NCI-H2196 treated with DMSO at 0.1 percent for 48 hours (cell line): ENCODE data around the gene TMEM255B.
"Not testable (repeated sequence)": the region's sequence is repeated elsewhere in the genome, so short reads cannot be mapped to it uniquely, and the experiment has no call there.

Experiments
- DNase-seq: peaks from one replicate; lab custom pipeline; 2025; ENCODE audit not compliant: unreplicated experiment; lab: John Stamatoyannopoulos, UW

The TMEM255B gene

DNA sequence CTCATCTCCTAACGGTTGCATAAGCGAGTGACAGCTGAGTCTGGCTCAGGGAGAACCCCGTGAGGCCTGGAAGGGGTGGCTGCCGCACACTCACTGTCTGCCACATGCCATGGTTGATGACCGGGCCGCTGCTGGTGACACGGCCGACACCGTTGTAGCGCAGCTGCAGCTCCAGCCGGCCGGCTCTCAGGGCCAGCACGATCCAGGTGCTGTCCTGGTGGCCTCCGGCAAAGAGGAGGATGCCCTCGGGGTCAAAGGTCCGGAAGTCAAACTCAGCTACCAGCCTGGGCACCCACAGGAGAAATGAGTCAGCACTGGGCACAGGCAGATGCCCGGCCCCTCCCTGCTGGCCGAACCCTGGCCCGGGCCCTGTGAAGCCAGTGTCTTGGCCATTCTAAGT lies 73.2 kb downstream of the TMEM255B start:
- no peak for DNase-seq

DNA sequence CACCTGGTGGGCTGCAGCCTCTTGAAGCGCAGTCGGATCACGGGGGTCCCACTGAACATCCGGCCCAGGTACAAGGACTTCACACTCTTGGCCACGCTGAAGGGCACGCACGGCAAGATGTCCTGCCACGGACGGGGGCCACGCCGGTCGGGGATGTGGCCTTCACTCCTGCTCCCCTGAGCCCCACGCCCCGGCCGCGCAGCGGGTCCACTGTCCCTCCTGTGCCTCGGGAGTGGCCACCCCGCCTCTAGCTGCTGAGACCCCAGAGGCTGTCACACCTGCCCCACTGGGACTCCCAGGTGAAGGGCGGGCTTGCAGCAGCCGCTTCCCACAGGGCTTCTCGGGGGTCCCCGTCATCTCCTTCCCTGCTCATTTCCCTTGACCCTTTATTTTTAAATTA lies 73.6 kb downstream of the TMEM255B start:
- no peak for DNase-seq

DNA sequence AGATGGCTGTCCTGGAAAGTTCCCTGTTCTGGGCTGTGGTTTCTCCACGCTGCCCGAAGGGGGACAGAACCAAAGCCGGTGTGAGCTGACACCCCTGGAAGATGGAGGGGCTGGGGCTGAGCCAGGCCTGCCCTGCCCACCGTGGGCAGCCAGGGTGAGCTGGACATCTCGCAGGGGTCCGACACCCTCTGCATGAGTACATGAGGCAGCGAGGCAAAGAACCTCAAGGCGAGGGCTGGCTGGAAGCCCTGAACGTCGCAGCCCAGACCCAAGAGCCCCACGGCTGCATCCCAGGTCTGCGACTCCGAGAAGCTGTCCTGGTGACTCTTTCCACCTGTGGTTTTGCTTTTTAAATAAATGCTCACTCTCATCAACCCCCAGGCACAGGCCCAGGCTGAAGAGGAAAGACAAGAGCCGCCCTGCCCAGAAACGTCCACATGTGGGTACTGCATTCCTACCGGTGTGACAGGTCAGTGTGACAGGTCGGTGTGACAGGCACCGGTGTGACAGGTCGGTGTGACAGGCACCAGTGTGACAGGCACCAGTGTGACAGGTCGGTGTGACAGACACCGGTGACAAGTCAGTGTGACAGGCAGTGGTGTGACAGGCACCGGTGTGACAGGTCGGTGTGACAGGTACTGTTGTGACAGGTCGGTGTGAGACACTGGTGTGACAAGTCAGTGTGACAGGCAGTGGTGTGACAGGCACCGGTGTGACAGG lies 74.2 kb downstream of the TMEM255B start:
- DNase-seq, result no peak

DNA sequence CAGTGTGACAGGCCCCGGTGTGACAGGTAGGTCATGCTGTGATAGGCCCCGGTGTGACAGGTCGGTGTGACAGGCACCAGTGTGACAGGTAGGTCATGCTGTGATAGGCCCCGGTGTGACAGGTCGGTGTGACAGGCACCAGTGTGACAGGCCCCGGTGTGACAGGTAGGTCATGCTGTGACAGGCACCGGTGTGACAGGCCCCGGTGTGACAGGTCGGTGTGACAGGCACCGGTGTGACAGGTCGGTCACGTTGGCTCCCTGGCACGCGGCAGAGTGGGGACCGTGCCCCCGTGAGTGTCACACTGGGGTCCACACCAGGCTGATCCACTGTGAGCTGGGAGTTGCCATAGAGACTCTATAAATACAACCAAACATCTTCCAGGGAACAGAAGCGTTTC lies 75.0 kb downstream of the TMEM255B start:
- not testable (repeated sequence) for DNase-seq

DNA sequence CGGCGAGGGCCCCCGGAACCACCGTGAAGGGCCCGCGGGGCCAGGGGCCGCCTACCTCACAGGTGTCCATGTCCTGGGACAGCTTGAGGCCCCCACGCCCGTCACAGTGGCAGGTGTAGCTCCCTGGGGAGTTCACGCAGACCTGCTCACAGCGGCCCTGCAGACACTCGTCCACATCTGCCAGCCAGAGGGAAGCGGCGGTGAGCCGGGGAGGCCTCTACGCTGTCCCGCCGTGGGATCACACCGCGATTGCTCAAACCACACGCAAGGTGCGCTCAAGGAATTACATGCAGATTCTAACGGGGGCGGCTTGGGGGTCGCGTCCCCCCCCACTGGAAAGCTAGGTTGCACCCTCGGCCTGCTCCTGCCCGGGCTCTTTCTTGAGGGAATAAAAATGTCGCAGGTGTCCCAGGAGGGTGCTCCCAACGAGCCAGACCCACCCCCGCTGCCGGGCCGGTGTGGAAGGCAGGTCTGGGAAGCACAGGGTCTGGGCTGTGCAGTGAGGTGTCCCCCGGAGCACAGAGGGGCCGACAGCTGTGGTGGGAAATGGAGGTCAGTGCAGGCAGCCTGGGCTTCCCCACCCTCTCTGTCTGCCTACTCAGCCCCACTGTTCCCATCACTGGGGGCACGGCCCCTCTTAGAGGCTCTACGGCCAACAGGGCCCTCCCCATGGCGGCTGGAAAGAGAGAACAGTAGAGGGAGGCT lies 75.6 kb downstream of the TMEM255B start:
- DNase-seq, result no peak

DNA sequence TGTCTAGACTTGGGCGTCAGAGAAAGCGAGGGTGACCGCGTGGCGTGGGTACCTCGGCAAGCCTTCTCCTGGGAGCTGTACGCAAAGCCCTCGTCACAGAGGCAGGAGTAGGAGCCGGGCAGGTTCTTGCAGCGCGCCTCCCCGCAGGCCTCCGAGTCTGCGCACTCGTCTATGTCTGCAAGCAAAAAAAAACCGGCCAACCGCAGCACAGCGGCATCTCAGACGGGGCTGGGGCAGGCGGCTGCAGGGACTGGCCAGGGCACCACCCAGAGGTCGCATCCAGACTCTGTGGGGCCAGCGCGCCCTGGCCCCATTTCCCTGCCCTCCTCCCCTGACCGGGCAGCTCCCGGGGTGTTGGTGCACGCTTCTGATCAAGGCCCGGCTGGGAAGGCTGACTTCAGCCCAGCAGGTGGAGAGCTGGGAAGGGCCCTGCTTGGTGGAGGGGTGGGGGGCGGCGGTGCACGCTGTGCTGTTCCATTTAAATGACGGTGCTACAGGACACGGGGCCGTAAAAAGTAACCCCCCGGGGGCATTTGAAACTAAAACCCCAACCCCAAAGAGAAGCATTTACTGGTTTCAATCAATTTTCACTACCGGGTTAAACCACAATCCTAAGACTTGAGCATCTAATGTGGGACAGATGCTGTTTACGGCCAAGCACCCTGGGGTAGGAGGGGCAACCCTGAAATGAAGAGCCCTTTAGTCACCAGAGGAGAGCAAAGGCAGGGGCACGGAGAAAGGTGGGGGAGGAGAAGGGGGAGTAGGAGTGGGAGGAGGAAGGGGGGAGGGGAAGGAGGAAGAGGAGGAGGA lies 76.6 kb downstream of the TMEM255B start:
- DNase-seq, result no peak

DNA sequence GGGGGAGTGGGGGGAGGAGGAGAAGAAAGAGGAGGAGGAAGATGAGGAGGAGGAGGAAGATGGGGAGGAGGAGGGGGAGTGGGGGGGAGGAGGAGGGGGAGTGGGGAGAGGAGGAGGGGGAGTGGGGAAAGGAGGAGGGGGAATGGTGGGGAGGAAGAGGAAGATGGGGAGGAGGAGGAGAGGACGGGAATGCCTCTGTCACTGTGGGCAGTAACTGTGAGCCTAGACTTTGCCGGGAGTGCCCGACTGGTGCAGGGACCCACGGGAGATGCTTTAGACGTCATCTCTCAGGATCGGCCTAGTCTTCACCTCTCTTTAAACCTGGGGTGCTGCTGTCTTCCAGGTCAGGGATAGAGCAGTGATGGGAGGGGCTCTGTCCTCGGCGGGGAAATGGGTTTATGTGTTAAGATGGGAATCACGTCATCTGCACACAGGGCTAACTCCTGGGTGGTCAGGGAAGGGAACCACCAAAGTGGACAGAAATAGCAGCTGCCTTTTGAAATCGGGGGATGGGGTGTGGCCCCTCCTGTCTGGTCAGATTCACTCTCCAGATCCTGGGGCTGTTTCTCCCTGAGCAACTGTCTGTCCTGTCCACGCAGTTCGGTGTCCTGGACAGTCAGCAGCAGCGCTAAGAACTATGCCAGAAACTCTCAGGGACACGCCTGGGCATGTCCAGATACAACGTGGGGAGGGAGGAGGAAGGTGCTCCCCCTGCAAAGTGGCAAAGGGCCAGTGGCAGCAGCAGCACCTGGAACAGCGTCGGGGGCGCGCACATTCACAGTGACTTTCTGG lies 77.9 kb downstream of the TMEM255B start:
- peak; percentile 49 for DNase-seq

DNA sequence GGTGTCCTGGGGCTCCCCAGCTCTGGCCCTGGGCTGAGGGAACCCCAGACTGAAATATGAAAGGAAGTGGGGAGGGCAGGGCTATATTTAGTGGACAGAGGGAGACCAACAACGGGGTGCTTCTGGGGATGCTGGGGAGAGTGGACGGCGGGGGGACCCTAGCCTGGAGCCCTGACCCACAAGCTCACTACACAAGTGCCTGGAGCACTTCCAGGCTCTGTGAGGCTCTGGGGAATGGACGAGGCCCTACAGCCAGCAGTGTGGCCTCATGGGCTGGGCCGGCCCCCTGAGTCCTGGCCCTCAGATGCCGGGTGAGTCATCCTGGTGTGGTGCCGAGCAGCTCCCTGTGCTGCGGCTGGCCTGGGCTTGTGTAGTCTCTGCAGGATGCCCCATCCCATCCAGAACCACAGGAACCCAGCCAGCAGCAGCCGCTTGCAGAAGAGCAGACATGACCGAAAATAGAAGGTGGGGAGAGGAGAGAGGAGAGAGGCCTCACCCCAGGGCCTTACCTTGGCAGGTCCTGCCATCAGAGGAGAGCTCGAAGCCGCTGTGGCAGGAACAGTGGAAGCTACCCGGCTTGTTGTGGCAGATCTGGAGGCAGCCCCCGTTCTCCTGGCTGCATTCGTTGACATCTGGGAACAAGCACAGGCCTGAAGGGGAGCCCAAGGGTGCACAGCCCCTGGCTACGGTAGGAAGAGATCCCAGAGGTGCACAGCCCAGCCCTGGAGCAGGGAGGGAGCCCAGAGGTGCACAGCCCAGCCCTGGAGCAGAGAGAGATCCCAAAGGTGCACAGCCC lies 78.7 kb downstream of the TMEM255B start:
- peak; percentile 62 for DNase-seq

DNA sequence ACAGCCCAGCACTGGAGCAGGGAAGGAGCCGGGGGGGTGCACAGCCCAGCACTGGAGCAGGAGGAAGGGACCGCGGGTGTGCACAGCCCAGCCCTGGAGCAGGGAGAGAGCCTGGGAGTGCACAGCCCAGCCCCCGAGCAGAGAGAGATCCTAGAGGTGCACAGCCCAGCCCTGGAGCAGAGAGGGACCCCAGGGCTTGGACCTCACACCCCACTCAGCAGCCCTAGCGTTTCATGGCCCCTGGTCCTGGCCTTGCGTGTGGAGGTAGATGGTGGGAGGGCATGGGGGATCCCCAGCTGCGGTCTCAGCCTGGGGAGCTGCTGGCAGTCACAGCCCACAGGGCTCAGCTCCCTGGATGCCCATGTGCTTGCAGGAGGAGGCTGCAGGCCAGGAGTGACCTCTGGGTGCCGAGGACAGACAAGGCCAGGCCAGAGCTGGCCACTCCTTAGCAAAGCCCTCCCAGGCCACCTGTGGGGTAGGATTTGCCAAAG lies 79.7 kb downstream of the TMEM255B start:
- no peak for DNase-seq

DNA sequence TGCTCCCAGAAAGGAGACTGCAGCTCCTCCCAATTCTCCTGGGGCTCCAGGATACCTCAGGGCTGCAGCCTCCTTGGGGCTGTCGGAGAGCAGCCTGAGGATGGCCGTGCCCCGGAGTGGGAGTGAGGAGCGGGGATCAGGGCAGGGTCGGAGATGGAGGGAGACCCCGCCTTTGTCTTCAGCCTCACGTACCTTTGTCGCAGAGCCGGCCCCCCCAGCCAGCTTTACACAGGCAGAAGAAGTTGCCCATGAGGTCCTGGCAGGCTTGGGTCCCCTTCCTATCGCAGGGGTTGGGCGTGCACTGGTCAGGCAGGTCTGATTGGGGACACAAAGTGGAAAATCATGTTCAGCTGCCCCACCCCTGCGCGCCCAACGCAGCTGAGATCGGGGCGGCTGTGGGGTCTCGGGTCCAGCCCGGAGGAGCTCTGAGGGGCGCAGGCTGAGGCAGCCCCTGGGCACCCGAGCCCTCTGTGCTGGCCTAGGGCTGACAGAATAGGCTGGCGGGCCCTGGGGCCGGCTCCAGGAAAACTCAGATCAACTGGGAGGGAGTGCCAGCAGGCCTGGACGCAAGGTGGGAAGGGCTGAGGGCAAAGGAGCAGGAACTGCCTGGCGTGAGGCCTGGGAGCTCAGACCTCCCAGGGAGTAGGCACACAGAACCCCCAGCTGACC lies 80.6 kb downstream of the TMEM255B start:
- no peak for DNase-seq

DNA sequence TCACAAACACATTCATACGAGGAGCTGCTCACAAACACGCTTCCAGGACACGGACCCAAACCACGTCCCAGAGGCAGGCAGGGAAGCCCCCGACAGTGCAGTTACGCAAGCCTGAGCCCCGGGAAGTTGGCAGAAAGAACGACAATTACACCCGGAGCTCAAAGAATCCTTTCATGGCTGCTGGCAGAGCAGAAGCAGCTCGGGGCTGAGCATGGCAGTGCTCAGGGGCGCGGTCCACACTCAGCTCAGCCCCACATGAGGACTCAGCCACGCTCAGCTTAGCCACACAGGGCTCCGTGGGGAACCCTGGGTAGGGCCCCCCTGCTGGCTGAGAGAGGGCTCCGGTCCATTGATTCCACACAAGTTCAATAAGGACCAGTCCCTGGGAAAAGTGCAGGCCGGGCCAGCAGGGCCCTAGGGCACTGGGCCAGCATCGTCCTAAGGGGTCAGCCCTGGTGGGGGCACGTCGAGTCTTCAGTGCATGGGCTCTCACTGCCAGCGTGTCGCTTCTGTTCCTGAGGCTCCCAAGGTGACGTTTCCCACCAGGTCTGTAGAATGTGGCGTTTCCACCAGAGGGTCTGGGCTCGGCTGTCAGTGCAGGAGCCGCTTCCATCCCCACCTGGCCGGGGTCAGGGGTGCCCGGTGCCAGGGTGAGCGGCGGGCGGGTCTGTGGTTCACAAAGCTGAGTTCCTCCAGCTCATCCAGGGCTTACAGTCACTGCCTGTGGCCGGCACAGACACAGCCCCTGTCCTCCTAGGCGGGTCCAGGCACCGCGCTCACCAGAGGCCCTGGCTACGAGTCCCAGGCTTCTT lies 81.7 kb downstream of the TMEM255B start:
- DNase-seq, result no peak

DNA sequence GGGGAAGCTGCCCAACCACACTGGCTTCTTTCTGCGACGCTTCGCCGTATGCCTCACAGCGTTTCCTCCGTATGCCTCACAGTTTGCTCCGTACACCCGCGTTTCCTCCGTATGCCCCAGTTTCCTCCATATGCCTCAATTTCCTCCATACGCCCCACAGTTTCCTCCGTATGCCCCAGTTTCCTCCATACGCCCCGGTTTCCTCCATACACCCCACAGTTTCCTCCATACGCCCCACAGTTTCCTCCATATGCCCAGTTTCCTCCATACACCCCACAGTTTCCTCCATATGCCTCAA lies 82.3 kb downstream of the TMEM255B start:
- DNase-seq, result no peak

DNA sequence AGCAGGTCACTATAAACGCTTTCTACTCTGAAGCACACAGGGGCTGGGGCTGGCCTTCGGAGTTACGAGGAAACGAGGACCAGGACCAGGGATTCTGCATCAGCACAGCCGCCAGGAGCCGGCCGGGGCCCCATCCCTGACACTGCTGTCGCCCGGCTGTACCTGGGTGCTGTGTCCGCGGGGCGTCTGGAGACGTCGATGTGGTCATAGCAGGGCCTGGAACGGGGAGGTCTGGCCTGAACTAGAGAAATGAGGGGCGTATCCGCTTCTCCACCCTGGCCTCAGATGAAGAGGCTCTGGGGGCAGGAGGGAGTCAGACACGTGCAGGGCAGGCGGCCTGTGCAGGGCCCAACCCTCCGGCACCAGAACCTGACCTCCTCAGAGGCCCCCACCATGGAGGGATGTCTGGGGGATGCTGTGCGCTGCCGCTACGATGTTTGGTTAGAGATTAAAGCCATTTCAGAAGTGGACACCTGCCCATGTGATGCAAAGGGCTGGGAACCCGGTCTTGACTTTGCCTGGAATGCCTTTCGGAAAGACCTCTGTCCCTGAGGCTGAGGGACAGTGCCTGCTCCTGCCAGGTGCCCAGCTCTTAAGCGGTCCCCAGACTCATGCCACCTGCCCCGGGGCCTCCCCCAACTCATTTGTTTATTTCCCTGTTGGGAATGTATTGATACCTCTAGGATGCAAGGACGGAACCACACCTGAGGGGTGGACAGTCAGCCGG lies 83.5 kb downstream of the TMEM255B start:
- no peak for DNase-seq

DNA sequence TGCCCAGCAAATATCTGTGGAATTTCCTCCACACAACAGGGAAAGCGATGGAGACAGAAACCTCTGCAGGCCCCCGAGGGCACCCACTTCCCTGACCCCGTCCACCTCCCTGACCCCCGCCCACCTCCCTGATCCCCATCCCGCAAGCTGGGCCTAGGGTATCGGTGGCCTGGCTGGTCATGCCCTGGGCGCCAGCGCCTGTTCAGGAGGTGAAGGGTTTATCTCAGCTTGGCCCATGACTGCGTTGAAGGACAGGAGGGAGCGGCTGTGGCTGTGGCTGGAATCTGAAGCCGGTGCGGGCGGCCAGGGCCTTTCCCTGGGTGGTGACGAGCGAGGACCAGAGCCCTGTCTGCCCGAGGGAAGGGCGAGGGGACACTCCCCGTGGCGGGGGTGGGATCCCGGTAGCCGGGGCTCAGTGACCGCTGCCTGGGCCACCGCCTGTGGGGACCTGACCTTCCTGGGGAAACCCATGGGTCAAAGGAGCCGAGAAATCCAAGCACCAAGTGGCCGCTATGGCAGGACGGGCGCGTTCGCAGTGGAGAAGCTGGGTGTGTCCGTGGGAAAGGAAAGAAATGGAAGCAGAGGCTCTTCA lies 84.1 kb downstream of the TMEM255B start:
- DNase-seq, result no peak

DNA sequence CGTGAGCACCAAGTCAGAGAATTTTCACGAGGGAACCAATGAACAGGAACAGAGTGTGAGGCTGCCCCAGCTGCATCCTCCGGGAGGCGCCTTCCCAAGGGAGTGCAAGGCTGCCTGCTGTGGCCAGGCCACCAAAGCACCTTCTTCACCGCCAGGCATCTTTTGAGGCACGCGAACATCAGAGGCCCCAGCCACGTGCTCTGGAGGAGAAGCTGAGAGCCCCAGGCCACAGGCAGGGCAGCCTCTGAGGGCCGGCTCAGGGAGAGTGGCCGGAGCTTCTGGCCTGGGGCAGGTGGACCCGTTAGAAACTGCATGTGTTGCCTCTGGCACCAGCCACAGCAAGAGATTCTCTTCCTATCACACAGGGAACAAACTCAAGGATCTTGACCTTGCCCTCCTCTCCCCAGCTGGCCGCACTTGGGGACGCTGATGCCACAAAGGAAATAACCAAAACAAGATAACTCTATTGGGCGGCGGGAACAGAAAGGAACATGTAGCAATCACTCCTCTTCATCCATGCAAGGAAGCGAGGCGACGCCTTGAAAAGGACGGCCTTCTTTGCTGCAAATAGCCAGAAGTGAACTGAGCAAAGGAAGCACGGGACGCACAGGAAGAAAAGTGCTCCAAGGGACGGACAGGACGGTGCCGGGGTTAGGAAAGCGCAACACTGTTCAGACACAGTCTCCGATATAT lies 85.0 kb downstream of the TMEM255B start:
- DNase-seq, result no peak

DNA sequence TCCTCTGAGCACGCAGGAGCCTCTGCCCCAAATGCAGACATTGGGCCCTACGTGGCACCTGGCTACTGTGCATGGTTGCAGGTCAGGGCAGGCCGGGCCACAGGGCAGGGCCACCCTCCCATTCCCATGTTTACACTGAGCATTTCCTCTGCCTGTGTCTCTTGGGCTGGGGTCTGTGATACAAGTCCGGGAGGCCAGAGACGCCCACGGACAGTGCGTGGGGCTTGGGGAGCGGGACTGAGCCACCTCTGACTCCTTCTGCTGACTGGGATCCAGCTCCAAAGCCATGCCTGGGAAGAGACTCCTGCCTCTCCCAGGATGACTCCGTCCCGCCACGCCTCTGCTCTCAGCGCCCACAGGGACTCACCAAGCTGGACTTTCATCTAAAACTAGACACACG lies 86.0 kb downstream of the TMEM255B start:
- DNase-seq, result no peak
